Thyroid gland (tissue), 4 donors: ENCODE results near the gene PSMA8.

Experiments
- CTCF ChIP-seq, 6 experiments: fragments of 200-600 bp in 3 of 6; fragments of 450-650 bp in 3 of 6; sonication (generic) in 3 of 6; IDR thresholded peaks; one replicate each; pipeline ENCODE4 v1.5.1; 2016 to 2019; ENCODE audit warnings: antibody characterized with exemption in 6 of 6, mild to moderate bottlenecking in 2 of 6, inconsistent platforms in 1 of 6, moderate library complexity in 1 of 6
- POLR2A ChIP-seq, 2 donors: fragments of 450-650 bp; IDR thresholded peaks; one replicate each; pipeline ENCODE4 v1.6.1; 2017; ENCODE audit warnings: antibody characterized with exemption in 2 of 2, mild to moderate bottlenecking in 2 of 2, moderate library complexity in 1 of 2

GRCh38 chr18:26206488-26206887 is 72.8 kb downstream of the PSMA8 start:
- TF ChIP-seq CTCF (IDR thresholded peaks at IDR 0.05) = no peak
- TF ChIP-seq POLR2A (IDR thresholded peaks at IDR 0.05) = no peak
